Endothelial cell of umbilical vein (primary cell): Measurements from ENCODE around the gene BAMBI. TPM values are rescaled to one million over a fixed set of nuclear protein-coding genes. Genes with fewer than 3 reads are reported as not detected.
A peak's percentile ranks its signal among the peaks of the same experiment; 100 is the strongest.

Source experiments
- BruUV-seq: library from RNA; stranded (reverse); fragments of 400-500 nt; replicated peaks from 2 replicates; lab custom pipeline; 2021; lab: Mats Ljungman, UMichigan
- CTCF ChIA-PET: fragments of 300-600, 350-600 bp; sonication (Branson Sonifier 250); formaldehyde crosslinking; loops from one replicate; lab custom pipeline; 2021; ENCODE audit warnings: antibody characterized with exemption, inconsistent platforms; lab: Charles Lee
- POLR2A ChIA-PET: fragments of 300-600, 350-600 bp; sonication (Branson Sonifier 250); formaldehyde crosslinking; loops from one replicate; lab custom pipeline; 2021; ENCODE audit warnings: antibody characterized with exemption, inconsistent platforms; lab: Charles Lee
- DNase-seq: peaks from one replicate; pipeline ENCODE4 v3.0.0-alpha.2; 2011; ENCODE audit warnings: low read depth, low spot score
- FAIRE-seq: peaks from 2 replicates; lab custom pipeline; 2011; peaks lifted over from hg19 to GRCh38; lab: Jason Lieb, UNC
- H2AFZ ChIP-seq: 2 replicates; pipeline ENCODE4 v1.6.0; 2012; ENCODE audit warnings: low read depth, low read length, control low read depth, inconsistent platforms
- H3K27ac ChIP-seq: 2 replicates; pipeline ENCODE4 v1.5.1; 2011; ENCODE audit warnings: low read depth, mild to moderate bottlenecking, control low read depth, low read length, moderate library complexity; ENCODE audit not compliant: insufficient read depth
- H3K27me3 ChIP-seq, 2 experiments: 2 replicates each; pipeline versions ENCODE4 v1.6.0 to v1.6.1; 2011; ENCODE audit warnings: low read length in 2 of 2, mixed read lengths in 1 of 2; ENCODE audit not compliant: control insufficient read depth in 2 of 2, insufficient read depth in 2 of 2
- H3K36me3 ChIP-seq, 2 experiments: 2 replicates in 1 of 2; 3 replicates in 1 of 2; pipeline ENCODE4 v1.5.1; 2011; ENCODE audit warnings: low read length in 2 of 2, mild to moderate bottlenecking in 1 of 2, moderate library complexity in 1 of 2; ENCODE audit not compliant: control insufficient read depth in 2 of 2, insufficient read depth in 2 of 2; ENCODE audit errors: extremely low read depth in 1 of 2
- H3K4me1 ChIP-seq: 3 replicates; pipeline ENCODE4 v1.5.1; 2011; ENCODE audit warnings: mild to moderate bottlenecking, low read length; ENCODE audit not compliant: control insufficient read depth, insufficient read depth; ENCODE audit errors: extremely low read depth
- H3K4me2 ChIP-seq: 2 replicates; pipeline ENCODE4 v1.6.1; 2011; ENCODE audit warnings: low read length, control low read depth, mixed read lengths; ENCODE audit not compliant: insufficient read depth
- H3K4me3 ChIP-seq, 3 experiments: fragments of 200-600 bp in 1 of 3; sonication (generic), shearing (Covaris generic) in 1 of 3; replicated peaks in 1 of 3; 2 replicates each; pipeline ENCODE4 v1.5.1; 2011 to 2016; ENCODE audit warnings: control low read depth in 3 of 3, low read length in 3 of 3, mild to moderate bottlenecking in 2 of 3, inconsistent platforms in 1 of 3, low read depth in 1 of 3, moderate library complexity in 1 of 3; ENCODE audit not compliant: insufficient read depth in 1 of 3
- H3K79me2 ChIP-seq: 2 replicates; pipeline ENCODE4 v1.6.0; 2012; ENCODE audit warnings: low read length, inconsistent platforms; ENCODE audit not compliant: control insufficient read depth, insufficient read depth
- H3K9ac ChIP-seq: replicated peaks from 2 replicates; pipeline ENCODE3; 2011; ENCODE audit warnings: low read length, control low read depth; ENCODE audit not compliant: insufficient read depth; ENCODE audit errors: extremely low read depth
- H3K9me1 ChIP-seq: replicated peaks from 3 replicates; pipeline ENCODE4 v1.6.0; 2011; ENCODE audit warnings: mild to moderate bottlenecking, low read length; ENCODE audit not compliant: control insufficient read depth, insufficient read depth; ENCODE audit errors: extremely low read depth
- H3K9me3 ChIP-seq: replicated peaks from 2 replicates; pipeline ENCODE4 v1.5.1; 2012; ENCODE audit warnings: low read length, inconsistent platforms; ENCODE audit not compliant: control insufficient read depth, insufficient read depth
- H4K20me1 ChIP-seq: replicated peaks from 2 replicates; pipeline ENCODE3; 2011; ENCODE audit warnings: mild to moderate bottlenecking, low read length; ENCODE audit not compliant: control insufficient read depth, insufficient read depth; ENCODE audit errors: extremely low read depth
- EZH2 ChIP-seq: IDR thresholded peaks from 2 replicates; pipeline ENCODE4 v1.6.1; 2012; ENCODE audit warnings: borderline replicate concordance, low read depth, mild to moderate bottlenecking, moderate library complexity, low read length, inconsistent platforms; ENCODE audit not compliant: severe bottlenecking
- FOS ChIP-seq: IDR thresholded peaks from 2 replicates; pipeline ENCODE4 v1.6.1; 2011; ENCODE audit warnings: mild to moderate bottlenecking, low read length, moderate library complexity, borderline replicate concordance; ENCODE audit not compliant: insufficient read depth
- GATA2 ChIP-seq: IDR thresholded peaks from 2 replicates; pipeline ENCODE4 v1.7.0; 2011; ENCODE audit warnings: low read depth, mild to moderate bottlenecking, moderate library complexity, mixed read lengths, low read length; ENCODE audit not compliant: insufficient read length, insufficient read depth
- JUN ChIP-seq: IDR thresholded peaks from 2 replicates; pipeline ENCODE4 v1.6.1; 2011; ENCODE audit warnings: borderline replicate concordance, low read depth; ENCODE audit not compliant: insufficient read length, insufficient read depth
- MYC ChIP-seq: IDR thresholded peaks from one replicate; pipeline ENCODE4 v1.6.1; 2011; ENCODE audit warnings: mild to moderate bottlenecking, low read depth, low read length
- POLR2A ChIP-seq: IDR thresholded peaks from 2 replicates; pipeline ENCODE4 v1.6.1; 2012; ENCODE audit warnings: low read depth, mild to moderate bottlenecking, control low read depth, low read length
- POLR2AphosphoS5 ChIP-seq: IDR thresholded peaks from 2 replicates; pipeline ENCODE4 v1.6.1; 2012; ENCODE audit warnings: low read depth, mild to moderate bottlenecking, control low read depth, low read length, moderate library complexity; ENCODE audit not compliant: insufficient read depth
- dilution Hi-C: fragments of 300-500 bp; cut with MboI; formaldehyde crosslinking; loops from one replicate; pipeline ENCODE4 v1.15.0; 2019; ENCODE audit warnings: low sequenced_read_pairs; ENCODE audit not compliant: extremely low pct_ligation_motif_present
- intact Hi-C: fragments of 100-400 bp; cut with micrococcal nuclease; formaldehyde crosslinking; loops from one replicate; pipeline ENCODE4 v1.10.0; 2022
- polyA plus RNA-seq, 4 experiments: library from polyadenylated mRNA; depleted of rRNA in 3 of 4; stranded (reverse) in 3 of 4; unstranded in 1 of 4; fragments of >200 nt; gene quantifications; 2 replicates each; pipeline versions ENCODE4 v1.2.1 to v1.2.3, GENCODE V29; 2011 to 2012; ENCODE audit warnings: missing spikeins in 1 of 4
- total RNA-seq: library from RNA; stranded (reverse); gene quantifications from 2 replicates; pipeline ENCODE4 v1.2.3, GENCODE V29; 2021
- TF ChIP-seq, protein P1 (sequence below): IDR thresholded peaks from 2 replicates; pipeline ENCODE4 v1.6.1; 2011; ENCODE audit not compliant: insufficient read depth, insufficient read length
- TF ChIP-seq, protein P2 (sequence below), 2 donors: IDR thresholded peaks; 1 replicate in 1 of 2; 2 replicates in 1 of 2; pipeline ENCODE4 v1.5.1; 2011; ENCODE audit warnings: low read length in 2 of 2, mild to moderate bottlenecking in 2 of 2, moderate library complexity in 2 of 2, control low read depth in 1 of 2, inconsistent platforms in 1 of 2, low read depth in 1 of 2; ENCODE audit not compliant: insufficient read depth in 1 of 2; ENCODE audit errors: extremely low read depth in 1 of 2

BAMBI gene
- total and polyA plus RNA-seq, 2 donors (not counting 3 experiments of a cell fraction or from before 2014, with no cell fraction given): 3.2 to 4.3 TPM

DNA sequence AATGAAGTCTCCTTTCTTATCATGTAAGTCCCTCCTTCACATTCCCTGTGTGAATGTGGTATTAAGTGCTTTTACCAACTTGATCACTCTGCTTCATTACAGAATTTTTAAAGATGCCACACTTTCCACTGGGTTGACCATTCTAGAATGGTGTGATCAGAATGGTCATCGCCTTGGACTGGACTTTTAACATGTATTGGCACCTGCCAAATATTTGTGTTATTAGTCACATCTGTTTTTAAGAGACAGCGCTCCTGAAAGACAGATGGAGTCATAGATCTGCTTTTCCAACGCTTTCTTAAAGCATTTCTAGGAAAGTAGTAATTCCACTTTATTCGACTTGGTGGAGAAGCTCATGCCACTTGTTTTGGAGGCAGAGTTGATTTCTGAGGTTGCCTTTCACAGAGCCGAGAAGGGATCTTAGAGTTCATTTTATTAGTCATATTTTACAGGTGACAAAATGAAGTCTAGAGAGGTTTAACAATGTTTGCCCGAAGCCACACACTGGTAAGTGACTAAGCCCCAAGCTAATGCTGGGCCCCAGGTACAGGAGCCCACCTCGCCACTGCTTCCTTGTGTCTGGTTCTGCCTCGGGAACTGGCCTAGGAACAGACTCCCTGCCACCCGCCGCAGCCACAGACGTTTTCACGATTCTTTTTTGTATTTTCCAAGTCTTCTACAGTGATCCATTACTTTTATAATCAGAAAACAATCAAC is 10.4 kb upstream of the BAMBI start:
- Histone ChIP-seq H3K27me3 (peaks cover 23 to 26% of the 10 kb centered on the region in 2 experiments), H3K4me1 (no peaks in the 10 kb centered on the region), H3K4me3 (no peak overlapping the region), H3K36me3 (no peaks in the 10 kb centered on the region), H3K9me1 (no peaks in the 10 kb centered on the region), H3K9me3 (no peaks in the 10 kb centered on the region), H3K27ac (no peak overlapping the region), H3K4me2 (no peak overlapping the region), H4K20me1 (no peaks in the 10 kb centered on the region), H3K79me2 (no peaks in the 10 kb centered on the region), H2AFZ (no peak overlapping the region), H3K9ac (no peak overlapping the region)
- dilution Hi-C loops: no loop called here
- intact Hi-C loops: no loop called here
- no TSS peak for BruUV-seq
- TF ChIP-seq POLR2AphosphoS5 (no peak), POLR2A (no peak)
- TF ChIP-seq, protein P1, sequence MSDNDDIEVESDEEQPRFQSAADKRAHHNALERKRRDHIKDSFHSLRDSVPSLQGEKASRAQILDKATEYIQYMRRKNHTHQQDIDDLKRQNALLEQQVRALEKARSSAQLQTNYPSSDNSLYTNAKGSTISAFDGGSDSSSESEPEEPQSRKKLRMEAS: no peak
- DNase-seq (no peak), FAIRE-seq (no peak)
- POLR2A ChIA-PET: no interaction called here
- CTCF ChIA-PET: interaction anchor here (1.6 to 6.1 kb wide), 2 partner anchors 12 to 637 kb away, joined by 3 to 244 read pairs; no protein-coding TSS in a partner anchor

DNA sequence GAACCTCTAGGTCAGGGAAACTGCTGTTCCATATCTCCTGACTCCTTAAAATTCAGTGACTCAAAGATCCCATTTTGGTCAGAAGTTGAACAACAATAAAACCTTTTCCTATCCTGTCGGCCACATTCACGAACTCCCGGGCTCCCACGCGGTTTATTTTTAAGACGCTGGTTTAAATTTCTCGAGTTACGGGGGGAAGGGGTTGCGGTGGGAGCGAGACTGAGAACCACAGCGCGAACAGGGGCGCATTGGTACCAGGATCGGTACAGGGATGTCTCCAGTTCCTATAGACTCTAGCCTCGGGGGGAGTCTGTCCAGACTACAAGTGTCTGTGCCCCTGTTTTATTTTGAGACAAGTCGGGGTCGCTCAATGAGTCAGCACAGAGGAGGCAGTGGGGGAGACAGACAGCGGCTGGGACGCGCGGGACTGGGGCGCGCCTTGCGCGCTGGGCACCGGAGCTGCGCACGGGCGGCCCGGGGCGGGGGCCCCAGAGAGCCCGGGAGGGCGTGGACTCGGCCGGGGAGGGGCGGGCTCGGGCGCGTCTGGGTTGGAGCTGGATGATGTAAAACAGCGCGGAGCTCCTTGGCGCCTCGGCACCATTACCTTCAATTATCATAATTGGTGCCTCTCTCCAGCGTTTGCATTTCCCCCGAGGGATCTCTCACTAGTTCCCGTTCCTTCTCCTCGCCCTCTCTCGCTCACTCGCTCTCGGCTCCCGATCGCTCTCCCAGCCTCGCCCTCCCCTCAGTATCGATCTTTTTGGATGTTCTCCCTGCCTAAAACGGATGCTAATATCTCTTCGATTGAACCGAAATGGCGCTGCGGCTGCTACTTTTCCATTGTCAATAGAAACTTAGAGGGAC is 8.7 kb upstream of the BAMBI start:
- BruUV-seq: no TSS peak
- no peaks in the 10 kb centered on the region for H3K9me1 ChIP-seq
- H2AFZ ChIP-seq: peak overlapping the region; percentile 2
- FAIRE-seq (no peak), DNase-seq (peak; percentile 20)
- no peaks in the 10 kb centered on the region for H3K79me2 ChIP-seq
- peaks cover 28 to 36% of the 10 kb centered on the region in 2 experiments for H3K27me3 ChIP-seq
- no peaks in the 10 kb centered on the region for H3K4me1 ChIP-seq
- H3K27ac ChIP-seq: no peak overlapping the region
- H3K9ac ChIP-seq: no peak overlapping the region
- no peaks in the 10 kb centered on the region for H3K36me3 ChIP-seq
- H3K9me3 ChIP-seq: no peaks in the 10 kb centered on the region
- TF ChIP-seq GATA2 (no peak), POLR2AphosphoS5 (no peak), FOS (no peak), JUN (no peak), MYC (no peak), EZH2 (peak; percentile 56)
- TF ChIP-seq, protein P2, sequence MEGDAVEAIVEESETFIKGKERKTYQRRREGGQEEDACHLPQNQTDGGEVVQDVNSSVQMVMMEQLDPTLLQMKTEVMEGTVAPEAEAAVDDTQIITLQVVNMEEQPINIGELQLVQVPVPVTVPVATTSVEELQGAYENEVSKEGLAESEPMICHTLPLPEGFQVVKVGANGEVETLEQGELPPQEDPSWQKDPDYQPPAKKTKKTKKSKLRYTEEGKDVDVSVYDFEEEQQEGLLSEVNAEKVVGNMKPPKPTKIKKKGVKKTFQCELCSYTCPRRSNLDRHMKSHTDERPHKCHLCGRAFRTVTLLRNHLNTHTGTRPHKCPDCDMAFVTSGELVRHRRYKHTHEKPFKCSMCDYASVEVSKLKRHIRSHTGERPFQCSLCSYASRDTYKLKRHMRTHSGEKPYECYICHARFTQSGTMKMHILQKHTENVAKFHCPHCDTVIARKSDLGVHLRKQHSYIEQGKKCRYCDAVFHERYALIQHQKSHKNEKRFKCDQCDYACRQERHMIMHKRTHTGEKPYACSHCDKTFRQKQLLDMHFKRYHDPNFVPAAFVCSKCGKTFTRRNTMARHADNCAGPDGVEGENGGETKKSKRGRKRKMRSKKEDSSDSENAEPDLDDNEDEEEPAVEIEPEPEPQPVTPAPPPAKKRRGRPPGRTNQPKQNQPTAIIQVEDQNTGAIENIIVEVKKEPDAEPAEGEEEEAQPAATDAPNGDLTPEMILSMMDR (IDR thresholded peaks at IDR 0.05; ENCODE audit: extremely low read depth in 1 of 2, insufficient read depth in 1 of 2, low read depth in 1 of 2, low read length in 2 of 2): no peak
- CTCF ChIA-PET: interaction anchor here (1.0 to 2.4 kb wide), 4 partner anchors 9 to 636 kb away, joined by 3 to 9 read pairs (median 6); partner anchors contain the start of gene BAMBI
- peak overlapping the region in 2 of 3 experiments; percentile 20 to 32 for H3K4me3 ChIP-seq
- H3K4me2 ChIP-seq: peak overlapping the region; percentile 54
- intact Hi-C loops: no loop called here
- H4K20me1 ChIP-seq: no peaks in the 10 kb centered on the region
- dilution Hi-C loops: no loop called here
- POLR2A ChIA-PET: interaction anchor here (0.9 to 1.0 kb wide), 2 partner anchors 9 to 461 kb away, joined by 3 to 5 read pairs; partner anchors contain the start of gene BAMBI
